Measurements from ENCODE around the gene STARD4. TPM values are rescaled to one million over a fixed set of nuclear protein-coding genes. Genes with fewer than 3 reads are reported as not detected.

STARD4 gene
- total RNA-seq, 1 donor from 2014 or later, result 48.6 TPM

DNA sequence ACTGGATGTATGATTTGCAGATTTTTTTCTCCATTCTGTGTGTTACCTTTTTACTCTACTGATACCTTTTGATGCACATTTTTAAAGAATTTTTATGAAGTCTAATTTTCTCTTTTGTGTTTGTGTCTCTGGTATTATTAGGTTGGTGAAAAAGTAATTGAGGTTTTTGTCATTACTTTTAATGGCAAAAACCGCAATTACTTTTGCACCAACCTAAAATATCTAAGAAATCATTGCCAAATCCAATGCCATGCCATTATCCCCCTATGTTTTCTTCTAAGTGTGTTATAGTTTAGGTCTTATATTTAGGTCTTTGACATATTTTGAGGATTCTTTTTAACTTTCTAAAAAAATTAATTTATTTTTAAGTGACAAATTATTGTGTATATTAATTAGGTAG lies 43.4 kb upstream of the STARD4 start:
- no peak for DNase-seq
- intact Hi-C loops (cut with DNase I), result no loop called here
- TF ChIP-seq, protein P1, sequence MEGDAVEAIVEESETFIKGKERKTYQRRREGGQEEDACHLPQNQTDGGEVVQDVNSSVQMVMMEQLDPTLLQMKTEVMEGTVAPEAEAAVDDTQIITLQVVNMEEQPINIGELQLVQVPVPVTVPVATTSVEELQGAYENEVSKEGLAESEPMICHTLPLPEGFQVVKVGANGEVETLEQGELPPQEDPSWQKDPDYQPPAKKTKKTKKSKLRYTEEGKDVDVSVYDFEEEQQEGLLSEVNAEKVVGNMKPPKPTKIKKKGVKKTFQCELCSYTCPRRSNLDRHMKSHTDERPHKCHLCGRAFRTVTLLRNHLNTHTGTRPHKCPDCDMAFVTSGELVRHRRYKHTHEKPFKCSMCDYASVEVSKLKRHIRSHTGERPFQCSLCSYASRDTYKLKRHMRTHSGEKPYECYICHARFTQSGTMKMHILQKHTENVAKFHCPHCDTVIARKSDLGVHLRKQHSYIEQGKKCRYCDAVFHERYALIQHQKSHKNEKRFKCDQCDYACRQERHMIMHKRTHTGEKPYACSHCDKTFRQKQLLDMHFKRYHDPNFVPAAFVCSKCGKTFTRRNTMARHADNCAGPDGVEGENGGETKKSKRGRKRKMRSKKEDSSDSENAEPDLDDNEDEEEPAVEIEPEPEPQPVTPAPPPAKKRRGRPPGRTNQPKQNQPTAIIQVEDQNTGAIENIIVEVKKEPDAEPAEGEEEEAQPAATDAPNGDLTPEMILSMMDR (IDR thresholded peaks at IDR 0.05), result no peak
- Histone ChIP-seq H3K4me3 (no peak overlapping the region), H3K4me1 (no peaks in the 10 kb centered on the region), H3K27ac (no peak overlapping the region), H3K9me3 (no peaks in the 10 kb centered on the region), H3K27me3 (no peaks in the 10 kb centered on the region), H3K36me3 (no peaks in the 10 kb centered on the region)
- ATAC-seq, result no peak

DNA sequence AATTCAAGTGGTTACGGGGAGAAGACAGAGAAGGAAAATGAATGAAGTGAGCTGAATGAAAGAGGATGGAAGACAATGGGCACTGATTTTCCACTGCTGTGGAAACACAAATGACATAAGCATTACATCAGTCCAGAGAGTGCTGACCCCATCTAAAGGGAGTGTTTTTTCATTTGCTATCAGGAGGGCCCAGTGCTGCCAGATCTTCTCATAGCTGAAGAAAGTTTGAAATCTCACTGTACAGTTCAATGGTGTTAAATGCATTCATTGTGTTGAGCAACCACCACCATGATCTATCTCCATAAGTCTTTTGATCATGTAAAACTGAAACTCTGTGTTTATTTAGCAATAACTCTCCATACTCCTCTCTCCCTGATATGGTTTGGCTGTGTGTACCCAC lies 41.5 kb upstream of the STARD4 start:
- Histone ChIP-seq H3K27ac (no peak overlapping the region), H3K9me3 (no peaks in the 10 kb centered on the region), H3K4me3 (no peak overlapping the region), H3K36me3 (no peaks in the 10 kb centered on the region), H3K27me3 (no peaks in the 10 kb centered on the region), H3K4me1 (no peaks in the 10 kb centered on the region)
- TF ChIP-seq, protein P1 (IDR thresholded peaks at IDR 0.05), result no peak
- intact Hi-C loops (cut with DNase I), result loop anchor here (5.0 kb wide), 1 partner anchor 593 kb away; no protein-coding TSS in a partner anchor
- ATAC-seq (no peak), DNase-seq (no peak)

DNA sequence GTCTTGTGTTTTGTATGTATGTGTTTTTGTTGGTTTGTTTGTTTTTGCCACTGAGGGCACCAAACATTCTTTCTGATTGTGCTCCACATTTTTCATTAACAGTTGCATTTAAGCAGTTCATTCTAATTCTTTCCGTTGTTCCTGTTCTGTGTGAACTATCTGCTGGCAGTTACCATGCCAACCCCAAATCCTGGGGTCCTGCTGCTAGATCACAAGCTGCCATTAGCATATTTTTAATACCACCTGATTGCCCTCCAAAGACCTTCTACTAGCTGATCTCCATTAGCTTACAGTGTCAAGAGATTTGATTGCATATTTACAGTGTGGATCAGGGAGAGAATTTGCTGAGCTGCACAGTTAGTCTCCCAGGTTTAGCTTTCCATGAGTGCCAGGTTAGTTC lies 40.6 kb upstream of the STARD4 start:
- Histone ChIP-seq H3K27ac (no peak overlapping the region), H3K36me3 (no peaks in the 10 kb centered on the region), H3K9me3 (no peaks in the 10 kb centered on the region), H3K4me1 (no peaks in the 10 kb centered on the region), H3K4me3 (no peak overlapping the region), H3K27me3 (no peaks in the 10 kb centered on the region)
- intact Hi-C loops (cut with DNase I), result loop anchor here (5.0 kb wide), 1 partner anchor 594 kb away; no protein-coding TSS in a partner anchor
- TF ChIP-seq, protein P1 (IDR thresholded peaks at IDR 0.05), result no peak
- DNase-seq (no peak), ATAC-seq (no peak)

DNA sequence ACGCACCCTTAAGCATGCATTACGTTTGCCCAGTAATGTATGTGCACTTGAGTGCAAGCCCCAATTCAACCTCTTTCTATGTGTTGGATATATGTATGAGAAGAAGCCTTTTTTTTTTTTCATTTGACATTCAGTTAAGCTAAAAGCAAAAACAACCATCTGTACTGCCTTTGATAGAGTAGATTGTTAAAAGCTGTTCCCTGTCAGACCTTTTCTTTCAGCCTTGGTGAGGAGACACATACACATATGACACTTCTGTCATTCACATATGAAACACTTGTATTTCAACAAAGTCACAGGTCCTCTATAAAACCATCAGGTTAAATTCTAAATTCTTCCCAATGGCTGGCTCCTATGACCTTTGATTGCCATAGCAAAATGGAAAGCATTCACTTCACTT lies 40.2 kb upstream of the STARD4 start:
- ATAC-seq (no peak), DNase-seq (no peak)
- H3K36me3 ChIP-seq, result no peaks in the 10 kb centered on the region
- no peaks in the 10 kb centered on the region for H3K4me1 ChIP-seq
- no peak overlapping the region for H3K27ac ChIP-seq
- H3K9me3 ChIP-seq, result no peaks in the 10 kb centered on the region
- no peak overlapping the region for H3K4me3 ChIP-seq
- H3K27me3 ChIP-seq, result no peaks in the 10 kb centered on the region
- intact Hi-C loops (cut with DNase I), result loop anchor here (5.0 kb wide), 1 partner anchor 595 kb away; no protein-coding TSS in a partner anchor
- TF ChIP-seq, protein P1 (IDR thresholded peaks at IDR 0.05), result no peak

DNA sequence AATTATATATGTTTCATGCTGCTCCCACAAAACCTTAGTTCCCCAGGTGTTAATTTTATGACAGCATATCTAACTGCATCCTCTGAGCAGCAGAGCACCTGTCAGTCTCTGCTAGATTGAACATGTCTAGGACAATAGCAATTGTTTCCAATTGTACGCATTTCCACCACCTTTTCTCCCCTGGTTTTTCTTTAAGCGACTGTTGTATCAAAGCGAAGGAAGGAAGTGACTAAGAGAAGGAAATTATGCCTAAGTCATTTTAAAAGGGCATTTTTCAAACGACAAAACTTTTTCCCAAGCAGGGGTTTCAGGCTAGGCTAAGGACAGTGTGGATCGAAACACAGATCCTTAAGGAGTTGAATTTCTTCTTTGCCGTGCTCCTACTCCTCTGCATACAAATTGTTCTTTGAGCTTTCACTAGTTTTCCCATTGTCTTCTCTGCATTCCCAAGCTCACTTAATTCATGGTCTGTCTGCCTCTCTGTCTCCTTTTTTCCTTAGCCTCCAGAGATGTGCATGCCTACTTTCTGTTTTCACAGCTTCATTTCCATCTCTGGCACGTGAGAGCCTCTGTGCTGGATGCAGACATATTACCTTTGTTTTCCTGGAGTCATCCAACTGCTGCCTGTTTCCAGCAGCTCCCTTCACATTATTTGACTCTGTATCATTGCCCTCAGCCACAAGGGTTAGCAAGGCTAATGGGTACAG lies 39.4 kb upstream of the STARD4 start:
- intact Hi-C loops (cut with DNase I), result loop anchor here (5.0 kb wide), 1 partner anchor 596 kb away; no protein-coding TSS in a partner anchor
- ATAC-seq, result no peak

More for the DNA sequence above, 39.4 kb upstream of the STARD4 start:
- Histone ChIP-seq H3K36me3 (no peaks in the 10 kb centered on the region), H3K27ac (peak overlapping the region; percentile 30), H3K4me1 (no peaks in the 10 kb centered on the region), H3K4me3 (no peak overlapping the region), H3K27me3 (no peaks in the 10 kb centered on the region), H3K9me3 (no peaks in the 10 kb centered on the region)
- no peak for DNase-seq
- TF ChIP-seq, protein P1 (IDR thresholded peaks at IDR 0.05), result no peak
